GM23248 (cell line): ENCODE results near the gene CTNNA2.

Experiments
- EZH2 ChIP-seq: fragments of 200-600 bp; sonication (generic); IDR thresholded peaks from 2 replicates; pipeline ENCODE4 v1.6.1; 2018; ENCODE audit warnings: antibody characterized with exemption, mild to moderate bottlenecking; ENCODE audit not compliant: insufficient read depth, poor library complexity, severe bottlenecking
- EZH2phosphoT487 ChIP-seq: fragments of 200-600 bp; sonication (generic); IDR thresholded peaks from 2 replicates; pipeline ENCODE4 v1.6.1; 2018; ENCODE audit warnings: antibody characterized with exemption, moderate library complexity, mild to moderate bottlenecking, low read depth; ENCODE audit not compliant: insufficient read depth

GRCh38 chr2:79547568-79547967, 34.7 kb downstream of the CTNNA2 start:
- TF ChIP-seq EZH2 (no peak), EZH2phosphoT487 (no peak)
